Naive B cell (primary cell): Measurements from ENCODE around the gene ST6GALNAC3. TPM values are rescaled to one million over a fixed set of nuclear protein-coding genes. Genes with fewer than 3 reads are reported as not detected.
"Not testable (repeated sequence)": the region's sequence is repeated elsewhere in the genome, so short reads cannot be mapped to it uniquely, and the experiment has no call there.

Source experiments
- ATAC-seq, 2 donors: fragments of 150-1000 bp; cut with Tn5 transposase; 2 replicates each; pipeline ENCODE4 v1.10.0; 2021; ENCODE audit warnings: low read depth in 2 of 2, mild to moderate bottlenecking in 2 of 2, moderate library complexity in 2 of 2
- DNase-seq: peaks from one replicate; pipeline ENCODE4 v3.0.0; 2022
- H3K27ac Mint-ChIP-seq, 6 donors: one replicate each; pipeline ENCODE4 v1.8.0; 2020 to 2022; ENCODE audit warnings: mild to moderate bottlenecking in 6 of 6, mixed read lengths in 6 of 6, moderate library complexity in 5 of 6, inconsistent platforms in 2 of 6
- H3K27me3 Mint-ChIP-seq, 3 donors: one replicate each; pipeline ENCODE4 v1.8.0; 2021 to 2022; ENCODE audit warnings: mixed read lengths in 3 of 3, mild to moderate bottlenecking in 1 of 3
- H3K36me3 Mint-ChIP-seq, 2 donors: one replicate each; pipeline ENCODE4 v1.8.0; 2020 to 2022; ENCODE audit warnings: mixed read lengths in 2 of 2, inconsistent platforms in 1 of 2, mild to moderate bottlenecking in 1 of 2
- H3K4me1 Mint-ChIP-seq, 3 donors: one replicate each; pipeline ENCODE4 v1.8.0; 2020 to 2022; ENCODE audit warnings: mixed read lengths in 3 of 3, inconsistent platforms in 1 of 3, mild to moderate bottlenecking in 1 of 3, moderate library complexity in 1 of 3
- H3K4me3 Mint-ChIP-seq, 8 donors: one replicate each; pipeline ENCODE4 v1.8.0; 2020 to 2022; ENCODE audit warnings: mild to moderate bottlenecking in 8 of 8, mixed read lengths in 8 of 8, moderate library complexity in 8 of 8, inconsistent platforms in 2 of 8
- H3K9me3 Mint-ChIP-seq, 7 donors: one replicate each; pipeline ENCODE4 v1.8.0; 2020 to 2022; ENCODE audit warnings: mixed read lengths in 7 of 7, mild to moderate bottlenecking in 5 of 7, inconsistent platforms in 2 of 7, moderate library complexity in 1 of 7
- polyA plus RNA-seq, 6 donors: library from polyadenylated mRNA; unstranded; fragments of 300-500 nt; fragmentation: Illumina TruSeq; gene quantifications; one replicate each; pipeline ENCODE4 v1.2.3, GENCODE V29; 2021; ENCODE audit warnings: low read depth in 6 of 6

The ST6GALNAC3 gene
- polyA plus RNA-seq, 6 donors from 2014 or later, result 3.8 to 12.9 (median 10.5) TPM

DNA sequence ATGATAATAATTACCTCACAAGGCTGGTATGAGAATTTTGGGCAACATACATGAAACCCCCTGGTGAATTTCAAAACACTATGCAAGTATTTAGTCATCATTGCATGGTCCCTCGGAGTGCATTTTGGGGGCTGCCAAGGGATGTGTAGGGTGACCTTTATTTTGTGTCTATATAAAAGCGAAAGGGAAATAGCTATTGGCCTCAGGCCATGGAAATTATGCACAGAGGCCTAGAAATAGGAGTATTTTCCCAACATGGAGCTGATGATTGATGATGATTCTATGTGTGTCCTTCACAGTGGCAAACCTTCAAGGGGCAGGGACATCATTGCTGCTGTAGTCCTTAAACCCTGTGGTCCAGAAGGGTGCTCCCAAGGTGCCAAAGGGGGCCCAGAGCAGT is 265.5 kb downstream of the ST6GALNAC3 start:
- Mint-ChIP-seq H3K4me3 (no peak overlapping the region), H3K27me3 (no peaks in the 10 kb centered on the region), H3K9me3 (peaks cover 0 to 13% (median 4%) of the 10 kb centered on the region in 7 donors), H3K4me1 (no peaks in the 10 kb centered on the region), H3K27ac (no peak overlapping the region), H3K36me3 (peaks cover 0 to 7% of the 10 kb centered on the region in 2 donors)
- no peak for ATAC-seq
- DNase-seq, result no peak

DNA sequence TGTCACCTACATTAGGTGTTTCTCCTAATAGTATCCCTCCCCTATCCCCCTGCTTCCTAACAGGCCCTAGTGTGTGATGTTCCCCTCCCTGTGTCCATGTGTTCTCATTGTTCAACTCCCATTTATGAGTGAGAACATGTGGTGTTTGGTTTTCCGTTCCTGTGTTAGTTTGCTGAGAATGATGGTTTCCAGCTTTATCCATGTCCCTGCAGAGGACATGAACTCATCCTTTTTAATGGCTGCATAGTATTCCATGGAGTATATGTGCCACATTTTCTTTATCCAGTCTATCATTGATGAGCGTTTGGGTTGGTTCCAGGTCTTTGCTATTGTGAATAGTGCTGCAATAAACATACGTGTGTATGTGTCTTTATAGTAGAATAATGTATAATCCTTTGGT is 267.3 kb downstream of the ST6GALNAC3 start:
- DNase-seq, ATAC-seq, H3K4me3 Mint-ChIP-seq, H3K27me3 Mint-ChIP-seq, H3K36me3 Mint-ChIP-seq, H3K4me1 Mint-ChIP-seq, H3K27ac Mint-ChIP-seq: not testable (repeated sequence)
- peaks cover 0 to 13% (median 4%) of the 10 kb centered on the region in 7 donors for H3K9me3 Mint-ChIP-seq

DNA sequence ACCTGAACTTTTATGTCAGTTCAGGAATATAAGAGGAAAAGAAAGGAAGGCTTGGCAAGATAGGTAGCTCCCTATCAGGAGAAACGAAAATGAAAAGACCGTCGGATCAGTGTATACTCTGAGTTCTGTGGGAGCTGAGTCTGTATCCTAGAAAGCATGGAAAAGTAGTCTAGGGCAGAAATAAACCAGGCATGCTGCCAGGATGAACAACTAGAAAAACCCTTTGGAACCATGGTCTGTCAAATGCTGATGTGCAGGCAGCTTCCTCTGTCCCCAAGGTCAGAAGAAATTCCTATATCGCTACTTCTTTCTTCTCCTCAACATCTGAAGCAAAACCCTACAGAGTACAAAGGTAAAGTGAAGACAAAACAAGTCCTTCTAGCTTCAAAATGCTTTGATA is 268.8 kb downstream of the ST6GALNAC3 start:
- H3K4me1 Mint-ChIP-seq, result no peaks in the 10 kb centered on the region
- peaks cover 0 to 9% of the 10 kb centered on the region in 2 donors for H3K36me3 Mint-ChIP-seq
- ATAC-seq (no peak), DNase-seq (no peak)
- no peak overlapping the region for H3K4me3 Mint-ChIP-seq
- no peaks in the 10 kb centered on the region for H3K27me3 Mint-ChIP-seq
- H3K27ac Mint-ChIP-seq, result no peak overlapping the region
- peaks cover 0 to 13% (median 4%) of the 10 kb centered on the region in 7 donors for H3K9me3 Mint-ChIP-seq

DNA sequence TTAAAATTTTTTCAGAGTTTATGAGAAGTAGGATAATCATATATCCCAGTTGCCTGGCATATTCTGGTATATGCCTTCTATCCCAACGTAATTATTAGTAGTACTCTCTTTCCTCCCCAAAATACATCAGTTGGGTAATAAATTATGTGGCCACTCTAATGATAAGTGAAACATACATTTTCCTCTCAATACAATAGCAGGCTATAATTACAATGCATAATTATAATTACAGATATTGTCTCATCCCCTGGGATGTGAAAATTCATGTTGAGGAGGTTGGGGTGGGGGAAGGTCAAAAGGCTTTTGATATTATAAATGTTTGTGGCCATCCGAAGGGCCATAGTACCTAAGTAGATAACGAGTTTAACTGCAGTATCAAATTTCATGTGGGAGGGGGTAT is 277.1 kb downstream of the ST6GALNAC3 start:
- no peak for ATAC-seq
- Mint-ChIP-seq H3K9me3 (peaks cover 0 to 3% (median 0%) of the 10 kb centered on the region in 7 donors), H3K27me3 (no peaks in the 10 kb centered on the region), H3K4me1 (peaks cover 0 to 19% (median 7%) of the 10 kb centered on the region in 3 donors), H3K27ac (no peak overlapping the region), H3K36me3 (peaks cover 9 to 13% of the 10 kb centered on the region in 2 donors), H3K4me3 (no peak overlapping the region)
- DNase-seq, result no peak

DNA sequence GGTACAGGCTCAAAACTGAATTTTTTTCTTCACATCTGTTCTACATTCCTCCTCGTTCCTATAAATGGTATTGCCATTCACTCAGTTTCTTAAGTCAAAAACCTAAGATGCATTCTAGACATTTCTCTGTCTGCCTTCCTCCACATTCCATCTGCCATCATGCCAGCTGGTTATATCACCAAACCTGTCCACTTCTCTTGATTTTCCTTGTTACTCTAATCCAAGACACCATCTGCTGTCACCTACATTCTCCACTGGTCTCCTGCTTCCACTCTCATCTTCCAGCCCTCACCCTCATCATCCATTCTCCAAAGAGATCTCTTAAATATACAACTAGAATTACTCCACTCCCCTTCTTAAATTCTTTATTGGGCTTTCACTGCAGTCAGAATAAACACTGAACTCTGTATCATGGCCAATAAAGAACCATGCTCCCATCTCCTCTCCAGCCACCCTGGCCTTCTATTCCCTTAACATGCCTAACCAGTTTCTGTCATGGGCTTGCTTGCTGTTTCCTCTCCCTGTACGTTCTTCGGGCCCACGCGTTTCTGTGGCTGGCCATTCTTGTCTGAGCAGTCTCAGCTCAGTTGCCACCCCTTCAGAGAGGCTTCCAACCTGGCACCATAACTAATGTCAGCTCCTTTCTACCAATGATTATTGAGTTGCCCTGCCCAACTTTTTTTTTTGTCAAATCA is 278.3 kb downstream of the ST6GALNAC3 start:
- no peak overlapping the region for H3K4me3 Mint-ChIP-seq
- peak overlapping the region in 1 of 6 donors; percentile 36 for H3K27ac Mint-ChIP-seq
- DNase-seq (no peak), ATAC-seq (no peak)
- H3K4me1 Mint-ChIP-seq, result peaks cover 3 to 19% (median 7%) of the 10 kb centered on the region in 3 donors
- peaks cover 14 to 17% of the 10 kb centered on the region in 2 donors for H3K36me3 Mint-ChIP-seq
- H3K27me3 Mint-ChIP-seq, result no peaks in the 10 kb centered on the region
- peaks cover 0 to 3% (median 0%) of the 10 kb centered on the region in 7 donors for H3K9me3 Mint-ChIP-seq

DNA sequence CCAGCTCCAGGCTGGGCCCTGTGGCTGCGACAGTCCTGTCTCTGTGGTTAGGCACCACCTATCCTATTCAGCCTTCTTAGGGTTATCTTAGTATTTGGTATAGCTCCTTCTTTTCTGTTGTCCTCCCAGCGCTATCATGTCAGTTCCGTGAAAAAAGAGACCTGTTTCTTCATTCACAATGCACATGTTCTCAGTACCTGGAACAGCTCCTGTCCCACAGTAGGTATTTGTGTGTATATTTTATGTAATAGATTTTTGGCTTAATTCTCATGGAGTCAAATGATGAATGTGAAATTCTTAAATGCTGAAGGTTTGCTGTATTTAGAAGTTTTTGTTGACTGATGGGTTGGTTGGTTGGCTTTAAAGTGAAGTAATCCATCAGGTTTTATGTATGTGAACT is 279.7 kb downstream of the ST6GALNAC3 start:
- no peak overlapping the region for H3K4me3 Mint-ChIP-seq
- peaks cover 0 to 3% (median 0%) of the 10 kb centered on the region in 7 donors for H3K9me3 Mint-ChIP-seq

DNA sequence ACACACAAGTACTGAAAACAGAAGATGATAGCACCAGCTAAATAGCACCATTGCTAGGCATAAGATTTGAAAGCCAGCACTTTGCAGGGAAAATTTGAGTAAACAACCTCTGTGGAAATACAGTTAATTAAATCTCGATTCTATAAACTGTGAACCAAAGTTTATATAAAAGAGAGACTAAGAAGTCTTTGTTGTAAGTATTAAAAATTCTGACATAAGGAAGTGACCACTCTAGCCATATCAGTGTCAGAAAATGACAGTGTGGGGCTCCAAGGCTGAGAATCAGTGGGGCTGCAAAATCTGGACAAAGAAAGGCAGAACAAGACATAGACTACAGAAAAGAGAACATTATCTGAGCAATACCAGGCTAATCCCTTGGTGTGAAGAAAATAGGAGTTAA is 292.2 kb downstream of the ST6GALNAC3 start:
- H3K27me3 Mint-ChIP-seq, result no peaks in the 10 kb centered on the region
- no peak overlapping the region for H3K4me3 Mint-ChIP-seq
- ATAC-seq (no peak), DNase-seq (no peak)
- no peak overlapping the region for H3K27ac Mint-ChIP-seq
- H3K36me3 Mint-ChIP-seq, result peaks cover 0 to 4% of the 10 kb centered on the region in 2 donors
- H3K4me1 Mint-ChIP-seq, result peaks cover 0 to 6% (median 0%) of the 10 kb centered on the region in 3 donors
- peaks cover 0 to 3% (median 0%) of the 10 kb centered on the region in 7 donors for H3K9me3 Mint-ChIP-seq

More for the DNA sequence above, 279.7 kb downstream of the ST6GALNAC3 start:
- ATAC-seq, result no peak
- Mint-ChIP-seq H3K27me3 (no peaks in the 10 kb centered on the region), H3K36me3 (peaks cover 25 to 30% of the 10 kb centered on the region in 2 donors), H3K27ac (peak overlapping the region in 1 of 6 donors; percentile 4), H3K4me1 (peaks cover 3 to 19% (median 7%) of the 10 kb centered on the region in 3 donors)
- DNase-seq, result no peak

DNA sequence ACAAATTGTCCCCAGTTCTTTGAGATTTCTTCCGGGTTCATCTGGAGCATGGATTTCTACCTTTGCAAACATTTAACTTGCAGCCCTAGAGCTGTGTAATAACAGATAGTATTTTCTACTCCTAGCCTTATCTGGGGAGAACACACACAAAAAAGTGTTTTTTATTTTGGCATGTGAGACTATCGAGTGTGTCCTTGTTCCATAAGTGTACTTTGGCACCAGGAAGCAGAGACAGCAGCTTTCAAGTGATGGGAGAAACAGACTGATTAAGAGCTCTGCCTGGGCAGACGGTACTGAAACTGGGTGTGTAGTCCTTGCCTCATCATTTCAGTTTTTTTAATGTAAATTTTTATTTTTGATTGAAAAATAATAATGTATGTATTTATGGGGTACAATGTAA is 297.4 kb downstream of the ST6GALNAC3 start:
- Mint-ChIP-seq H3K9me3 (peaks cover 0 to 5% (median 3%) of the 10 kb centered on the region in 7 donors), H3K27ac (no peak overlapping the region), H3K27me3 (no peaks in the 10 kb centered on the region), H3K4me1 (peaks cover 6 to 16% (median 8%) of the 10 kb centered on the region in 3 donors), H3K4me3 (no peak overlapping the region), H3K36me3 (peaks cover 9 to 15% of the 10 kb centered on the region in 2 donors)
- no peak for ATAC-seq
- DNase-seq, result no peak

DNA sequence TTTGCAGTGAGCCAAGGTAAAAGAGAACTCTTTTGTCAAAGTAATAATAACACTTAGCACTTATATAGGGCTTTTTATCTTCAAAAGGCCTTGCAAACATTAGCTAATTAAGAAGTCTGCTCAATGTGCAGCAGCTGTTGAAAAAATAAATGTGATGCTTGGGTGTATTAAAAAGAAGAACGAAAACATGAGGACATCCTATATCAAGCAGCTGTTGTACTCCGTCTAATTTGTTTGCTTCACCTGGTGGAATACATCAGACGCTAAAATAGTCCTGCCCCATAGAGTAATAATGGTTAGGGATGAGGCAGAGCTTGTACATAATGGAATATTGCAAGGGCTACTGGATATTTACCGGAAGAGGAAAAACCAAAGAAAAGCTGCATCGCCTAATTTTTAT is 299.5 kb downstream of the ST6GALNAC3 start:
- Mint-ChIP-seq H3K4me3 (no peak overlapping the region), H3K27me3 (no peaks in the 10 kb centered on the region), H3K9me3 (peaks cover 0 to 8% (median 5%) of the 10 kb centered on the region in 7 donors), H3K4me1 (peaks cover 13 to 23% (median 16%) of the 10 kb centered on the region in 3 donors), H3K27ac (no peak overlapping the region), H3K36me3 (peaks cover 16 to 20% of the 10 kb centered on the region in 2 donors)
- DNase-seq (no peak), ATAC-seq (no peak)

DNA sequence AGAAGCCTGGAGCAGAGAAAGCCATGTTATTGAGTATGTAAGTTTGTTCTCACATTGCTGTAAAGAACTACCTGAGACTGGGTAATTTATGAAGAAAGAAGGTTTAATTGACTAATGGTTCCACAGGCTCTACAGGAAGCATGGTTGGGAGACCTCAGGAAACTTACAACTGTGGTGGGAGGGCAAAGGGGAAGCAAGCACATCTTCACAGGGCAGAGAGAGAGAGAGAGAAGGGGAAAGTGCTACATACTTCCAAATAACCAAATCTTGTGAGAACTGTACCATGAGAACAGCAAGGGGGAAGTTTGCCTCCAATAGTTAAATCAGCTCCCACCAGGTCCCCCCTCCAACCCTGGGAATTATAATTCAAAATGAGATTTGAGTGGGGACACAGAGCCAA is 302.7 kb downstream of the ST6GALNAC3 start:
- DNase-seq (no peak), ATAC-seq (no peak)
- Mint-ChIP-seq H3K4me1 (peaks cover 16 to 22% (median 16%) of the 10 kb centered on the region in 3 donors), H3K4me3 (peak overlapping the region in 3 of 8 donors; percentile 9 to 66 (median 16)), H3K9me3 (peaks cover 0 to 8% (median 5%) of the 10 kb centered on the region in 7 donors), H3K27ac (peak overlapping the region in 1 of 6 donors; percentile 60), H3K36me3 (peaks cover 16% of the 10 kb centered on the region in 2 donors), H3K27me3 (no peaks in the 10 kb centered on the region)

DNA sequence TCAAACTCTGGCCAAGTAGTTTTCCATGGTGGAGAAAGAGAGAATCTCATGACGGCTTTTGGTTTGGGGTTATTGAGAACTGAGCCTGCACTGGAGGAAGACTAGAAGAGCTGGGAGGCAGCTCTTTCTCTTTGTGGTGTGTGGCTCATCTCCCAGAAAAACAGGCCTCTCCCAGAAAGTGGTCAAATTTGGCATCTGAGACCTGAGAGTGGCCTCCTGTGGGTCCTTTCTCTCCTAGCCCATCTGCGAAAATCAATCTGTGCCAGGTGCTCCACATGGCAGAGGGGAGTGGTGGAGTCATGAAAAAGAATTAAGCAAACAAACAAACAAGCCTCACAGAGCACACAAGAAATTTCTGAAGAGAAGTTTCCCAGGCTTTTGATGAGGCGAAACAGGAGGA is 305.0 kb downstream of the ST6GALNAC3 start:
- DNase-seq, result no peak
- Mint-ChIP-seq H3K4me1 (peaks cover 16 to 22% (median 16%) of the 10 kb centered on the region in 3 donors), H3K9me3 (peaks cover 0 to 18% (median 8%) of the 10 kb centered on the region in 7 donors), H3K36me3 (peaks cover 15 to 16% of the 10 kb centered on the region in 2 donors), H3K4me3 (no peak overlapping the region), H3K27ac (no peak overlapping the region), H3K27me3 (no peaks in the 10 kb centered on the region)
- no peak for ATAC-seq

DNA sequence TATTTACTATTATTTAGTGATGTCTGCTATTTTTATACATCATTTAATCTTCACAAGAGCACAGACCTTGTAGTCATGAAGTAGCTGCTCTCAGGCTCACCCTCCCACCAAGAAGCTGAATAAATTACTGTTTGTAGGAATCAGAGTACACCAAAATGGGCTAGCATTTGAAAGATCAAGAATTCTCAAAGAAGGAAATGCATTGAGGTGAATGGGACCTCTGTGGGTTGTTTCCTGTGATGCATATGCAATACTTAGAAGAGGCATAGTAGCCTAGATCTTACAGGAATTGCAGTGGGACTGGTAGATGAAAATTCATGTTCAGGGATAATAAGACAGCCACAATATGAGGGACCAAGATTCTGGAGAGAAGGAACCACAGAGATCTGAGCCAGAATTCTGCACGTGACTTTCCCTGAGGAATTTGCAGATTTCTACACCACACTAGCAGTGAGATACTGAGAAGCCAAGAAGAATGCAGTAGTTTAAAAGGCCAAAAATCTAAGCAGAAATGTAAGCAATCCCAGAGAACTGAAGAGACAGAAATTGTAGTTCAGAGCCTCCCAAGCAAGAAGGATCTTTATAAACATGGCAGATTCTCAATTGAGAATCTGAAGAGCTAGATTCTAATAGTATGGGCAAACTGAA is 307.0 kb downstream of the ST6GALNAC3 start:
- no peaks in the 10 kb centered on the region for H3K27me3 Mint-ChIP-seq
- H3K9me3 Mint-ChIP-seq, result peaks cover 0 to 12% (median 4%) of the 10 kb centered on the region in 7 donors
- H3K4me1 Mint-ChIP-seq, result peaks cover 11 to 23% (median 13%) of the 10 kb centered on the region in 3 donors
- no peak overlapping the region for H3K4me3 Mint-ChIP-seq
- no peak for DNase-seq
- H3K27ac Mint-ChIP-seq, result no peak overlapping the region
- no peak for ATAC-seq
- H3K36me3 Mint-ChIP-seq, result peaks cover 7 to 8% of the 10 kb centered on the region in 2 donors

DNA sequence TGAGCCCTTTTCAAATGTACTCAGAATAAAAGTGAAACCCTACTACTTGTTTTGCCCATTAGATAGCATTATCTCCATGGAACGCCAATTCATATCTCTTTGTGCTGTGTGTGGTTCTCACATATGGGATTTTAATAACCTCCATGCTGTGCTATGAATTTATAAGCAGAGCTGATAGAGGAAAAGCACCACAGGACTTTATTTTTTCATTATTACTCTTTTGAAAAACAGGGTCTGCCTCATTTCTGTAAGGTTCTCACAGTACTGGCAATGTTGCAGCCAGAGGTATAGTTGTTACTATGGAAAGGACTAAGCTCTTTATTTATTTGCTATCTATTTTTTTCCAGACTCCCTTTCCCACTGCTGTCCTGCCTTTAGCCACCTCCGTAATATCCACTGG is 313.7 kb downstream of the ST6GALNAC3 start:
- peaks cover 0 to 5% (median 2%) of the 10 kb centered on the region in 7 donors for H3K9me3 Mint-ChIP-seq
- no peaks in the 10 kb centered on the region for H3K27me3 Mint-ChIP-seq
- ATAC-seq (no peak), DNase-seq (no peak)
- H3K4me3 Mint-ChIP-seq, result no peak overlapping the region
- no peak overlapping the region for H3K27ac Mint-ChIP-seq
- no peaks in the 10 kb centered on the region for H3K36me3 Mint-ChIP-seq
- H3K4me1 Mint-ChIP-seq, result peaks cover 0 to 14% (median 5%) of the 10 kb centered on the region in 3 donors

DNA sequence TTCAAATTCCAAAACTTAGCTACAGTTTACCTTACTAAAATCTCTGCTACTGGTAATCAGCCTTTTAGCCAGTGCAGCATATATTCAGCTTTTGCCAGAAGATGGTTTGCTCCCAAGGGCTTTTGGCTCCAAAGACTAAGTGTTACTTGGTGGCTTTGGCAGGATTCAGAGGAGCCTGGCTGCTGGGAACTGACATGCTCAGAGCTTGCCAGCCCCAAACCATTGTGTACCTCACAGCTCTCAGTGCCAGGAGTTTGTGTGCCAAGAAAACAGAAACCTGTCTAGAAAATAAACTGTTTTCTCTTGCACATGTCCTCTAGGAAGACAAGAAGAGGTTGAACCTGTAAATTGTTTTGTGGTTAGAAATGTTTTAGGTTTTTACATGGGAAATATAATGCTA is 315.9 kb downstream of the ST6GALNAC3 start:
- Mint-ChIP-seq H3K36me3 (no peaks in the 10 kb centered on the region), H3K4me1 (peaks cover 0 to 12% (median 5%) of the 10 kb centered on the region in 3 donors), H3K27me3 (no peaks in the 10 kb centered on the region), H3K4me3 (no peak overlapping the region), H3K27ac (no peak overlapping the region), H3K9me3 (peaks cover 0 to 4% (median 2%) of the 10 kb centered on the region in 7 donors)
- ATAC-seq (no peak), DNase-seq (no peak)
